NK-92 treated with Interleukin-12 subunit alpha and Interleukin-12 subunit beta, amount 100 ng/mL, for 24 hours (cell line): ENCODE data around the gene TICAM2.
"Not testable (repeated sequence)": the region's sequence is repeated elsewhere in the genome, so short reads cannot be mapped to it uniquely, and the experiment has no call there.

Experiments used
- DNase-seq: peaks from one replicate; lab custom pipeline; 2025; lab: John Stamatoyannopoulos, UW

The TICAM2 gene

GRCh38 chr5:115601701-115602590 lies at the start of gene TICAM2:
TICAM2 (minus strand) TSS chr5:115602479; CDS start chr5:115581256, 21,223 bp downstream.
- DNase-seq = no peak

DNA sequence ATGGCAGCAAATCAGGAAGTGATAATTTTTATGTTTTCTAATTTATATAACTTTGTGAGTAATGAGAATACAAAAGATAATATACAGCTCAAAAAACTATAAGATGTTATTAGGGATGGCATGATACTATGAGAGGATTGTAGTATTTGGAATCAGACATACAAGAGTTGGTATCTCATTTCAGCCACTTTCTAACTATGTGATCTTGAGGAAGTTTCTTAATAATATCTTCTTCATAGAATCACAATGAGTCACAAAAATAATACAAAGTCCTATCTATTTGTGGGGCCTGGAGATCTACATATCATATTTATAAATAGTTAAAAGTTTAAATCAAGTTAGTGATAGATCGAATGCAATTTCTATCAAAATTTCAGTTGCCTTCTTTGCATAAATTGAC lies 47.3 kb upstream of the TICAM2 start:
- DNase-seq = no peak

DNA sequence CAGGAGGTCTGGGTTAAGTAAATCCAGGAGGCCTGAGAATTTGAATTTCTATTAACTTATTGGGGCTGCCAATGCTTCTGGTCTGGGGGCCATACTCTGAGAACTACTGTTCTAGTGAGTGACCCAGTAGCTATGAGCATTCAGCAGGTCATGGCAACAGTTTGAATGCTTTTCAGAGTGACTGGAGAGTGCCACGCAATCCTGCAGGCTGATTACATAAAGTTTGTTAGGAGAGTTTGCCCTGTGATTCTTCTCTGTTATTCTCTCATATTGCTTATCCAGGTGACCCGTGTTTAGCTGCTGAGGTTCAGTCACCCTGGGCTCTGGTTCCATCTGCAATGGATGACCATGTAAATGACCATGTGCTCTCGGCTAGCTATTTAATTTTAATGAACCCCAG lies 45.8 kb upstream of the TICAM2 start:
- DNase-seq = no peak

DNA sequence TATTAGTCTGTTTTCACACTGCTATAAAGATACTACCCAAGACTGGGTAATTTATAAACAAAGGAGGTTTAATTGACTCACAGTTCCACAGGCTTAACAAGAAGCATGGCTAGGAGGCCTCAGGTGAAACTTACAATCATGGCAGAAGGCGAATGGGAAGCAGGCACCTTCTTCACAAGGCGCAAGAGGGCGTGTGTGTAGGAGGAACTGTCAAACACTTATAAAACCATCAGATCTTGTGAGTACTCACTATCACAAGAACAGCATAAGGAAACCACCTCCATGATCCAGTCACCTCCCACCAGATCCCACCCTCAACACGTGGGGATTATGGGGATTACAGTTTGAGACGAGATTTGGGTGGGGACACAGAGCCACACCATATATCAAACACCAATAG lies 43.1 kb upstream of the TICAM2 start:
- DNase-seq = not testable (repeated sequence)

DNA sequence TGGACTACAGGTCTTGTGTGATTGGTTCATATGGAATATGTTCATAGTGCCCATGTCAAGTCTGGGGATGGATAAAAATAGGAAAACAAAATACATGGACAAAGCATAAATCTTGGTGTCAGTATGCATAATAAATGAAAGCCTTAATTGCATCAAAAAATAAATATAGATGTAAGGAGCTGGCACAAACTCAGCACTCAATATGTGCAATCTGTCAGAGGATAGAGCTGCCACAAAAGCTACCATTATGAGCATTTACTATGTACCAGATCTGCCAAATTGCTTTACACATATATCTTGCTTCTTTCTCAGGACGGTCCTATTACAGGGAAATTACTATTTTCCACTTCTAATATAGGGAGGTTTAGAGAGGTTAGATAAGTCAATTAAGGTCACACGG lies 41.8 kb upstream of the TICAM2 start:
- DNase-seq = no peak

- DNase-seq = no peak
These were observed 39.7 kb upstream of the TICAM2 start for GRCh38 chr5:115641948-115642347.

DNA sequence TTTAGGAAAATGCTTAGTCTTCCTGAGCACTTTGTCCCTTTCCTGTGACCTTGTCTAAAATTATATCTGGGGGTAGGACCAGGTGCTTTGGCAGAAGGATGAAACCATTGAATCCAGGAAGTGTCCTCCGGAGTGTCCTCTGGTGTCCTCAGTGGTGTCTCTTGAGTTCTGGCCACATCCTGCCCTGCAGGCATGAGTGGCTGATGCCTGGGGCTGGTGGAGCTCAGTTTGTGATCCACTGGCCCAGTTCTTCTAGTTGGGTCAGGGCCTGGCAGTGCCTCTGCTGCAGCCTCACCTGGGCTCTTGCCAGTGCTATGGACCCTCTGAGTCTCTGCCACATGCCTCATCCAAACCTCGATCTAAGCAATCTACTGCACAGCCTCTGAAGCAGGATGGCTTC lies 38.0 kb upstream of the TICAM2 start:
- DNase-seq = no peak

DNA sequence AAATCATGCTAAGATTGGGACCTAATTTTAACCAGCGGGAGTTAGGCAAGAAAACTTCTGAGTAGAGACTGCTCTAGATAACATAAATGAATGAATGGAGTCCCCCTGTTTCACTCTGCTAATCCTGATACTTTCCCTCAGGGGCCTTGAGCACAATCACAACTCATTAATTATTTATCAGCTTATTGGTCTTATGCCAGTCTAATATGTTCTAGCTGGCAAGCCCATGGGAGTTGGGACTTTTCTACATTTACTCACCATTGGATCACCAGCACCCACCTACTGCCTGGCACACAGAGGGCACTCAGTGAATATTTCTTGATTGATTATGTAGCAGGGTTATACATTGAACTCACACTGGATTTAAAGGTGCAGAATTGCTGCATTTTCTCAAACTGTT lies 37.1 kb upstream of the TICAM2 start:
- DNase-seq = no peak

DNA sequence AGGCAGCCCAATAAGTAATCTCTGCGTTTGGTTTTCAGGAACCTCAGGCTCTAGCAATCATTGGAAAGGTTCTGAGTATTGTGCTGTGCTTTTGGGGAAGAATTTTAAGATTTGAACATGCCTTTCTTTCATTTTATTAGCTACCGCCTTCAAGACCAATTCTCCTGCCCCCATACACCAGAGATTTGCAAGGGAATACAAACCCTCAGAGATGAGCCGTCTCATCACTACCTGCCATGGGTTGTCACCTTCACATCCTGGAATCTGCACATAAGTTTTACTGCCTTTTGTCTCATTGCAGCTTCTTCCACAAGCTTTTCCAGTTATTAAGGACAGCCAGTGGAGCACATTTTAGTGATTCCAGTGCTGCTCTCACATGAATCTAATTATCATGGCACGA lies 35.2 kb upstream of the TICAM2 start:
- no peak for DNase-seq

GRCh38 chr5:115636008-115636407 lies 33.7 kb upstream of the TICAM2 start:
- no peak for DNase-seq

DNA sequence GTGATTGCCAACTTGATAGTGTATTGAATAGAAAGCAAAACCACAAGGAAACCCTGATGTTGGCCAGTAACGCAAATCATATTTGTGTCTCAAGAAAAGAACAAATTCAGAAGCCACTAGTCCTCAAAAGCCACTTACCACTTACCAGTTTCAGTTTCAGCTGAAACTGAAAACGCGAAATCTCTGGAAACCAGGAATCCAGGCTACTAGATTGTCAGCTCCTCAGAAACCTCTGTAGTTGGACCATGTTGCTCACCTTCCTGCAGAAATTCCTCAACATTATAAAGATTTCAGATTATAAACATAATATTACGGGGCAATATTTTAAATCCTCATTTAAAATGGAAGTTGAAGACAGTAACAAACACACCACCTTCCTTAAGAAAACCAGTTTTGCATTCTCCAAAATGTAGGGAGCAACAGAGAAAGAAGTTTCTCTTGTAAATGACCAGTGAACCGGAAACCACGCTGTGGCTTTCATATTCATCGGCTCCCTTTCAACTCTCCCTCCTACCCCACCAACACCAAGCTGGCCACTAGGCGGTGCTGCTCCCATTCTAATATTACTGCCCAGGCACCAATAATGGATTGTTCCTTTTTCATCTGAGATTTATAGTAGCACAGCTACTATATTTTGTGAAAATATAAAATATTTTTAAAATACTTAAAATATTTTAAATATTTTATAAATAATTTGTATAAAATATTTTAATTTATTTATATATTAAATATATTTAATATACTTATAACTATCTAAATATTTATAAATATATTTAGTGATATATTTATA lies 32.3 kb upstream of the TICAM2 start:
- DNase-seq = peak; percentile 71

DNA sequence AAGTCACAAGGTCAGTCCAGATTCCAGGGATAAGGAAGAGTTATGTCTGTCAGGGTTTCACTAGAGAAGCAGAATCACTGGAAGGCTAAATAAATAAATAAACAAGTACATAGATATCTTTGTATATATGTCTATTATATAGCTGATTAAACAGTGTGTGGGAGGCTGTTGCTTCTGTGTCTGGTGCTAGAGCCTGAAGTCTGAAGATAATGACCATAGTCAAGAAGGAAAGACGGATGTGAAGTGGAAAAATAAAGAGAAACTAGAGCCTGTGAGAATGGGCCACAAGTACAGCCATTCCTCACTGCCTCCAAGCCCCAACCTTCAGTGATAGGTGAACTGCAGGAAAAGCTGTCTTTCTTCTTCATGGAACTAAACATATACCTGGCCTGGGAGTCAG lies 27.6 kb upstream of the TICAM2 start:
- no peak for DNase-seq

DNA sequence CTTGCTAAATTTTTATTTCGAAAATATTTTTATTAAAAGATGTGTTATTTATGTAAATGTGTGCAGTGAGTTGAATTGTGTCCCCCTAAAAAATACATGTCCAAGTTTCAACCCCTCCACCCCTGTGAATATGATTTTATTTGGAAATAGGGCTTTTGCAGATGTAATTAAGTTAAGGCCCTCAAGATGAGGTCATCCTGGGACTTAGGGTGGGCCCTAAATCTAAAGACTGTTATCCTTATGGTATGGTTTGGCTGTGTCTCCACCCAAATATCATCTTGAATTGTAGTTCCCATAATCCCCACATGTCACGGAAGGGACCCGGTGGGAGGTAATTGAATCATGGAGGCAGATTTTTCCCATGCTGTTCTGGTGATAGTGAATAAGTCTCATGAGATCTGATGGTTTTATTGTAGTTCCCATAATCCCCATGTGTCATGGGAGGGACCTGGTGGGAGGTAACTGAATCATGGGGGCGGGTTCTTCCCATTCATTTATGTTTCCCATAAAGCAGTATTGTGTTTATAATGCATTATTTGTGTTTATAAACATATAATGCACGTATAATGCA lies 25.1 kb upstream of the TICAM2 start:
- DNase-seq = no peak

- DNase-seq = no peak
These were observed 24.2 kb upstream of the TICAM2 start for GRCh38 chr5:115626445-115626823.

DNA sequence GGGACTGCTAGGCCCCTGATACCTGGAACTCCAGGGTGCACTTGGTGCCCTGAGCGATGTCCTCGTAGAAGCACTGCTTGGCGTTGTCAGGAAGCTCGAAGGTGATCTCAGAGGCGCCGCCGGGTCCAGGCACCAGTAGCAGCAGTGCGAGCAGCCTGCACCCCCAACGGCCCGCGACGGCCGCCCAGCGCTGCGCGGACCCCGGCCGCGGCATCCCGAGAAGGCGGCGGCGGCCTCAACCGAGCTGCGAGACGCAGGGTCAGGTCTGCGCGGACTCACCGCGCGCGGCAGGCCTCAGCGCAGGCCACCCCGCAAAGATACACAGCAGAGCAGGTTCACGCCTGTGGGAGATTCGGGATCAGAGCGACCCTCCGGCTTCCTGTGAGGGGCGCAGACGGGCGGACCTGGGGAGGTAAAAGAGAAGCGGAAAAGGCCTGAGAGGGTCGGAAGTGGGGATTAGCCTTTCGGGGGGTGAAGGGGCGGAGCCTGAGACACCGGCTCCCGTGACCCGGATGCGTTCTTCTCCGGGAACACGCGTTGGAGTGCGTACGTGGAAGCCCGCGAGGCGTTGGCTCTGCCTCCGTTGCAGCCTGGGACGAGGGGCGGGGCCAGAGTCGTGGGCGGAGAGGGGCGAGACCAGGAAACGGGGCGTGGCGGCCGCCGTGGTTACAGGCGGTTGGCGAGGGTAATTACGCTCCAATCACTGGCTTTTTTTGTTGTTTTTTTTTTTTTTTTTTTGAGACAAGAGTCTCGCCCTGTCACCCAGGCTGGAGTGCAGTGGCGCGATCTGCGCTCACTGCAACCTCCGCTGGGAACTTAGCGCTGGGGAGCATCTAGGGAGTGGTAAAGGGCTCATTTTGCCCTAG lies 23.5 kb upstream of the TICAM2 start, which contains the start of gene TMED7:
Gene TMED7, minus strand, starts transcription at position 458 of the 866 bp plus-strand sequence. Its CDS starts 244 bp downstream, at position 214.
- peak; percentile 99 for DNase-seq

DNA sequence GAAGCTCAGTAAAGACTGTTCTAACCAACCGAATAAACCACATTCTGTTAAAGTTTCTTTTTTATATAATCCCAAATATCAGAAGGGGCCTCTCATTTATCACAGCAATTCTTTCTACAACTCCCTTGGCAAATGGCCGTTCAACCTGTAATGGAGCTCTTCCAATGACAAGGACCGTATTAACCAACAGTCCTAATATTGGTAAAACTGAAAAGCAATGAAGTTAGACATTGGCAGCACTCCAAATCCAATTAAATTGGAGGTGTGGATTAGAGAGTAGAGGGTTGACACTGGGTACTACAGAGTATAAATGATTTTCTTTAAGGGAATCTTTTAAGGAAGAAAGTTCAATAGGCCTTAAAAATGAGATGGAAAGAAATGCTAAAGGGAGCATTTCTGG lies 22.7 kb upstream of the TICAM2 start:
- no peak for DNase-seq

GRCh38 chr5:115623658-115624057 lies 21.4 kb upstream of the TICAM2 start:
- DNase-seq = no peak

DNA sequence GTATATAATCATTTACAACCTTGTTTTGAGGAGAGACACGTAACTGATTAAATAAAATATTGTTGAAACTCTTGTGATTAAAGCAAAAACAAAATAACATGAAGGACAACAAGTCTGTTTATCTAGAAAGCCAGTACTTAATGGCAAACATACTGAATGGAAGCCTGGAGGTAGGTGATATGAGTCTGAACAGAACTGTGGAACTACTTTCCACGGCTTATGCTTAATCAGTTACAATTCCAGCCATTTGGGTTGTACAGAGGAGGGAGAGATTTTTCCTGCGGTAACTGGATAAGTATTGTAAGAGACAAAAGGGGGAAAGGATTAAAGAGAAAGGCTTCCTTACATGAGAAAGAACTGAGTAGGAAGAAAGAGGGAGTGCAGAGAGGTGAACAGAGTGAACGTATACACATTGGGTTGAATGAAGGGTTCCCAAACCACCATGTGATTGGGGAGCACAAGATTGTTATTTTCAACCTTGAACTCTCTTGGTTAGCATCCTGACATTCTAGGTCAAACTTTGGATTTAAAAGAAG lies 19.2 kb upstream of the TICAM2 start:
- DNase-seq = no peak

GRCh38 chr5:115616892-115617291 lies 14.6 kb upstream of the TICAM2 start:
- no peak for DNase-seq

- DNase-seq = no peak
These were observed 14.2 kb upstream of the TICAM2 start for GRCh38 chr5:115616472-115616871.

DNA sequence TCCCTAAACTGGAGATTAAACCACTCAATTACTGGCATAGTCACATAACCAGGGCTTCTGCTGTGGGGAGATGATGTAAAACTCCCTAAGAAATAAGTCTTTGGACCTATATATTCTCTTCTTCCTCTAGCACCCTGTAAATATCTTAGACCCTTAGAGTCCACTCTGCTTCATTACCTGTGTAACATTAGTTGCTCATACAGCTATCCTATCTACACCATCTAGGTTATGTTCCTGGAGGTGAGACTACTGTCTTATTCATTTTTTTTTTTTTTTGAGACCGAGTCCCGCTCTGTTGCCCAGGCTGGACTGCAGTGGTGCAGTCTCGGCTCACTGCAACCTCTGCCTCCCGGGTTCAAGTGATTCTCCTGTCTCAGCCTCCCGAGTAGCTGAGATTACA lies 9.6 kb upstream of the TICAM2 start:
- DNase-seq = no peak

- DNase-seq = no peak
These were observed 5.7 kb upstream of the TICAM2 start for GRCh38 chr5:115607935-115608334.
